ENCODE measurements around the gene RHOJ.

Gene RHOJ

DNA sequence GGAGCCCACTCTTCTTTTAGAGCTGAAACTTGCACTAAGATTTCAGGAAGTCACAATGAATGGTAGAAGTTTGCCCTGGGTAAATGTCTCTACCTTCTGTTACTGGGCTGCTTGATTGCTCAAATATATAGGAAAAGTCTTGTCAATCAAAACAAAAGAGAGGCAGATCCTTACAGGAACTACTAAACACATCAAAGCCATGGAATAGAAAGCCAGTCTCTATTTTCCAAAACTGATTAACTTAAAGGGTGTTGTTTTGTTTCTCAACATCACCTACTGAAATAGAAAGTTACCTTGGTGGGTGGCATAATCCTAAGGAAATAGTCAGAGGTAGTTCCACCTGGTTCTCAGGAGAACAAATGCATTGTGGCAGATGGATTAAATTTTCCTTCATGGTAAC is 114.6 kb downstream of the RHOJ start, which contains the start of gene GPHB5:
Gene GPHB5, minus strand, starts transcription at position 101 of the 400 bp plus-strand sequence. CDS start 1,086 bp downstream, outside the sequence.
- no peak for TF ChIP-seq CTCF (IDR thresholded peaks at IDR 0.05)

GRCh38 chr14:63322472-63322871 is 118.2 kb downstream of the RHOJ start:
- TF ChIP-seq CTCF (IDR thresholded peaks at IDR 0.05) = no peak

DNA sequence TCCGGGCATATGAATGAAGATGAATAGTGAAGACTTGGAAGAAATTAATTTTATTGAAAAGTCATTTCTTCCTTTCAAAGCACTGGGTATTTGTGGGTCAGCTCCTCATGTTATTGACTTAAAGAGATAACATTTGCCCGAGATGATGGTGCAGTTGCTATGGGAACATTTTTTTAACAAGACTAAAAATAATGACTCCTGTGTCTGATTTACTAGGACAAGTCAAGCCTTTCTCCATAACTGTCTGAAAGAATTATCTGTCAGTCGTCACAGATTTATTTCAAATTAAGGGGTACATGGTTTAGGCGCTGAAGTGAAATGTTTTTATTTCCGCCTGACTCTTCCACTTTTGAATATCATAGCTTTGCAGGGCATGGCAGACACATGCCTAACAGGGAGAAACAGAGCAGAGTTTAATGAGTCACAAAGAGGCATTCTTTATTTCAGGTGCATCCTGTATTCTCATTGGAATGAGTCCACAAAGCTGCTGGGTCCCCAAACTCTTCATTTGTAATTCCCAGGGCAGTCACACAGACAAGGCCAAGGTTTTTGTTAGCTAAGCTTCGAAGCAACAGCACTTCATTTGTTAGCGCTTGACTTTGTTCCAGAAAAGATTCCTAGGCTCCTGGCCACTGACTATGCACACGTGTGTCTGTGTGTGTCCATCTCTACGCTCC is 118.8 kb downstream of the RHOJ start:
- no peak for TF ChIP-seq CTCF (IDR thresholded peaks at IDR 0.05)

DNA sequence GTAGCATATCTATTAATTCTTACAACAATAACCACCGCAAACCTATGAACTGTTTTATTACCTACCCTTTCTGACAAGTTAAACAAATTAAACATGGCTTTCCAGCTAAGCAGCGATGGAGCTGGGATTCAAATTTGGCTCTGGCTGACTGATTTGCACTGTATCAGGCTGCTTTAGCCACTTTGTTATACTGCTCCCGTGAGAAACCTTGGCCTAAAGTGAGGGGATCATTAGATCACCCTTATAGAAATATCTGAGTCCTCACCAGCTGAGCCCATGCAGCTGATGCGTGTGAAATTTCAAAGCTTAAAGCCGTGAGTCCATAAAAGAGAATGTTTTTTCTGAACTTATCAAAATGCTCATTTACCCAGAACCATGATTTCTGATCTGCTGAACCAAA is 122.6 kb downstream of the RHOJ start:
- no peak for TF ChIP-seq CTCF (IDR thresholded peaks at IDR 0.05)

- TF ChIP-seq CTCF (IDR thresholded peaks at IDR 0.05) = no peak
Measured at GRCh38 chr14:63328787-63329737, 124.8 kb downstream of the RHOJ start.

- no peak for TF ChIP-seq CTCF (IDR thresholded peaks at IDR 0.05)
Measured at GRCh38 chr14:63342371-63342770, 138.1 kb downstream of the RHOJ start.
